Measurements from ENCODE around the gene PCA3. TPM values are rescaled to one million over a fixed set of nuclear protein-coding genes. Genes with fewer than 3 reads are reported as not detected.

The PCA3 gene
- total RNA-seq, 6 experiments from 2014 or later, result not detected

DNA sequence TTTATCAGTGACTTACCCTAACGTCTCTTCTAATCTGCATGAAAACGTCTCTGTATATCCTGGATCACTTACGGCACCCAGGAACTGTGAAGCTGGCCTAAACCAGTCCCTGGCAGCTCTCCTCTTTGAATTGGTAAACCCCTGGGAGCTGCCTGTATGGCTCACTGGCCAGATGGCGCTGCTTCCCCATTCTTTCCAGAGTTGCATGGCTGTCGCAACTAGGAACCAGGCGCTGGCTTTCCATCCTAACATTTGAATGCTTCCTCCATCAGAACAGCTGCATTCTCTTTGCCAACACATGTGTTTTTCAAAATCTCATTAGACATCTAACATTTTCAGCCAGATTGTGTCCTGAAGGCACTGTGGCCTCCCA lies 8.0 kb upstream of the PCA3 start:
- TF ChIP-seq, protein P1, sequence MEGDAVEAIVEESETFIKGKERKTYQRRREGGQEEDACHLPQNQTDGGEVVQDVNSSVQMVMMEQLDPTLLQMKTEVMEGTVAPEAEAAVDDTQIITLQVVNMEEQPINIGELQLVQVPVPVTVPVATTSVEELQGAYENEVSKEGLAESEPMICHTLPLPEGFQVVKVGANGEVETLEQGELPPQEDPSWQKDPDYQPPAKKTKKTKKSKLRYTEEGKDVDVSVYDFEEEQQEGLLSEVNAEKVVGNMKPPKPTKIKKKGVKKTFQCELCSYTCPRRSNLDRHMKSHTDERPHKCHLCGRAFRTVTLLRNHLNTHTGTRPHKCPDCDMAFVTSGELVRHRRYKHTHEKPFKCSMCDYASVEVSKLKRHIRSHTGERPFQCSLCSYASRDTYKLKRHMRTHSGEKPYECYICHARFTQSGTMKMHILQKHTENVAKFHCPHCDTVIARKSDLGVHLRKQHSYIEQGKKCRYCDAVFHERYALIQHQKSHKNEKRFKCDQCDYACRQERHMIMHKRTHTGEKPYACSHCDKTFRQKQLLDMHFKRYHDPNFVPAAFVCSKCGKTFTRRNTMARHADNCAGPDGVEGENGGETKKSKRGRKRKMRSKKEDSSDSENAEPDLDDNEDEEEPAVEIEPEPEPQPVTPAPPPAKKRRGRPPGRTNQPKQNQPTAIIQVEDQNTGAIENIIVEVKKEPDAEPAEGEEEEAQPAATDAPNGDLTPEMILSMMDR (IDR thresholded peaks at IDR 0.05), result peak; percentile 45; the same call in 1 of the 2 replicates

DNA sequence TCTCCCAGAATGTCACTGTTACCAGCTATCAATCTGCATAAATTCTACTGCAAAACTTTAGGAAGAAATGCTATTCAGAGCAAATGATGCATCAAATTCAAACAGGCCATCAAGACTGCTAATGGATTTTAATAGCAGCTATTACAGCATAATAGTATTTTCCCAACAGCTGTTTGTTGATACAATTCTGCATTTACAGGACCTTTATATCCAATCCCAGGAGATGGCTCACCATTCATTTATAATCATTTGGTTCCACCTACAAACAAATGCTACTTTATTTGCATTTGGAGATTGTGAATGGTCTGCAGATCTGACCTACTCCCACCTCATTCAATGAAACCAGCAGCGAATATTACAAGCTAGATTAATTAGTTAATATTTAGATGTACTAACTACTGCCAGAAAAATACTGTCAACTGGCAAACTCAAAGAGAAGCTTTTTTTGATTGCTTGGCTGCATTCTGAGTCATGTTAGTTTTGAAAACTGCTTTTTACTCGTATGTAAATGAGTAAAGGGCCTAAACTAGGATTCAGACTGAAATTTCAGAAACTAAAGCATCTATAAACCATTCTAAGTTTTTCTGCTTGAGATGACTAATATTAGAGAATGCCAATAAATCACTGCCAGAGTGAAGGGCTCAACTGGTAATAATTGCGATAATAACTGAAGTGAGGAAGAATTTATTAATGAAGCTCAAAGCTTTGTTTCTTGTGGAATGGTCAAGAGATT lies 7.1 kb upstream of the PCA3 start:
- H3K36me3 Mint-ChIP-seq (ENCODE audit: low read depth), result no peaks in the 10 kb centered on the region
- TF ChIP-seq, protein P1 (IDR thresholded peaks at IDR 0.05), result no peak
- H3K27me3 Mint-ChIP-seq (ENCODE audit: insufficient read depth), result peaks cover 11% of the 10 kb centered on the region
- DNase-seq, result no peak
- peaks cover 12% of the 10 kb centered on the region for H3K4me1 Mint-ChIP-seq (ENCODE audit: low read depth)
- H3K4me3 Mint-ChIP-seq, result no peak overlapping the region
- H3K9me3 Mint-ChIP-seq, result no peaks in the 10 kb centered on the region
- H3K27ac Mint-ChIP-seq, result no peak overlapping the region

More for the DNA sequence above, 8.0 kb upstream of the PCA3 start:
- Mint-ChIP-seq H3K27ac (no peak overlapping the region), H3K9me3 (no peaks in the 10 kb centered on the region), H3K4me1 (ENCODE audit: low read depth) (peaks cover 12% of the 10 kb centered on the region), H3K27me3 (ENCODE audit: insufficient read depth) (peaks cover 11% of the 10 kb centered on the region), H3K36me3 (ENCODE audit: low read depth) (no peaks in the 10 kb centered on the region), H3K4me3 (peak overlapping the region; percentile 28; the same call in 1 of the 2 replicates)
- DNase-seq, result peak; percentile 21

DNA sequence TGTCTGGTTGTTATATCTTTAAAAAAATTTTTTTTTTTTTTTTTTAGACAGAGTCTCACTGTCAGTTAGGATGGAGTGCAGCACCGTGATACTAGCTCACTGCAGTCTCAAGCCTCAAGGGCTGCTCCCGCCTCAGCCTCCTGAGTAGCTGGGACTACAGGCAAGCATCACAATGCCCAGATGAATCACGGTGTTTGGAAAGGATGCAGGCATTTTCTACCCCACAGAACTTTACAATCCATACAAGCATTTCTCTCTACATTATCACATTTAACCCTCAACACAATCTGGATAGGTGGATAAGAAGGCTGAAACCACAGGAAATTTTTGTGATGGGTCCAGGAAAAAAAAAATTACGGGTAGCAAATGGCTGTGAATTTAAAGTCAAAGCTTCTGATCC lies 5.8 kb upstream of the PCA3 start:
- Mint-ChIP-seq H3K27me3 (ENCODE audit: insufficient read depth) (peaks cover 11% of the 10 kb centered on the region), H3K4me1 (ENCODE audit: low read depth) (peaks cover 12% of the 10 kb centered on the region), H3K4me3 (no peak overlapping the region), H3K27ac (no peak overlapping the region), H3K9me3 (no peaks in the 10 kb centered on the region), H3K36me3 (ENCODE audit: low read depth) (no peaks in the 10 kb centered on the region)
- no peak for DNase-seq
- TF ChIP-seq, protein P1 (IDR thresholded peaks at IDR 0.05), result no peak

DNA sequence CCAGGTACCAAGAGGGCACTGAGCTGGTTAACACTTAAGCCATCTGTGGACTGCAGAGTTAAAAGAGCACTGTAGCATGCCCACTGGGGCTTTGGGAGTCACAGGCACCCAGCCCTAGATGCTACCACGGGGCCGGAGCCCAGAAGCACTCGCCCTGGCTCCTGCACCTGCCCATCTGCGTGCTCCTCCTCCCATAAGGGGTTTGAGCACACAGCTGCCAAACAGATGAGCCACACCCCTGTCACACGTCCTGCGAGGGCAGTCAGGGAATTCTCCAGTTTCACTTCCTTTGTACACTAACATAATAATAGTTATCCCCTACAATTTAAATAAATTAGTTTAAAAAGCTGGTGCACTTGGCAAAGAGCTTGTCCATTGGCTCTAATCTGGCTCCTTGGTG lies 4.5 kb upstream of the PCA3 start:
- Mint-ChIP-seq H3K27me3 (ENCODE audit: insufficient read depth) (peaks cover 11% of the 10 kb centered on the region), H3K27ac (no peak overlapping the region), H3K4me3 (no peak overlapping the region), H3K36me3 (ENCODE audit: low read depth) (no peaks in the 10 kb centered on the region), H3K9me3 (no peaks in the 10 kb centered on the region), H3K4me1 (ENCODE audit: low read depth) (peaks cover 12% of the 10 kb centered on the region)
- DNase-seq, result no peak
- TF ChIP-seq, protein P1 (IDR thresholded peaks at IDR 0.05), result no peak

DNA sequence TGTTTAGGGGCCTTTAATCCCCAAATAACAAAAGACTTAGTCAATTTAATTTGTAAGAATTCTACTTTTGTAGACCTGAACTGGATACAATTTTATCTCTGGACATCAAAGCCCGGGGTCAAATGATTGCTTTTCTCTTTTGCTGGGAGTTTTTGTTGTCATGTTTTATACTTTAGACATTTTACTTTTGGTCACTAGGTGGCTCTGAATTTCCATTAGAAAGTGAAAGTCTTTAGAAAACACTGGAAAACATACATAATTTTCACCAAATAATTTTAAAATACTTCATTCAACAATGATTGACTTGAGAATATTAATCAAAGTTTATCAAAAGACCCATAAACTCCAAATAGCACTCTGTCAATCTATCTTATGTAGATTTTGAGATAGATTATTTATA lies 2.8 kb upstream of the PCA3 start:
- H3K9me3 Mint-ChIP-seq, result no peaks in the 10 kb centered on the region
- no peak overlapping the region for H3K4me3 Mint-ChIP-seq
- H3K36me3 Mint-ChIP-seq (ENCODE audit: low read depth), result no peaks in the 10 kb centered on the region
- TF ChIP-seq, protein P1 (IDR thresholded peaks at IDR 0.05), result peak; percentile 77
- peaks cover 12% of the 10 kb centered on the region for H3K27me3 Mint-ChIP-seq (ENCODE audit: insufficient read depth)
- no peak overlapping the region for H3K27ac Mint-ChIP-seq
- peaks cover under 1% of the 10 kb centered on the region; the same call in 1 of the 2 replicates for H3K4me1 Mint-ChIP-seq (ENCODE audit: low read depth)
- no peak for DNase-seq
